OCI-LY7 (cell line): ENCODE data around the gene CLASP2. TPM values are rescaled to one million over a fixed set of nuclear protein-coding genes. Genes with fewer than 3 reads are reported as not detected.

Experiments
- BruUV-seq: library from RNA; stranded (reverse); fragments of 400-500 nt; replicated peaks from 2 replicates; lab custom pipeline; 2021; lab: Mats Ljungman, UMichigan
- CTCF ChIA-PET: fragments of 300-600 bp; sonication (Branson Sonifier 250); formaldehyde crosslinking; loops from one replicate; lab custom pipeline; 2022; ENCODE audit warnings: antibody characterized with exemption; ENCODE audit not compliant: unreplicated experiment; lab: Charles Lee
- POLR2A ChIA-PET: fragments of 300-600 bp; sonication (Branson Sonifier 250); formaldehyde crosslinking; loops from one replicate; lab custom pipeline; 2022; ENCODE audit warnings: antibody characterized with exemption; lab: Charles Lee
- DNase-seq: peaks from one replicate; pipeline ENCODE4 v3.0.0-alpha.2; 2015; ENCODE audit warnings: low spot score
- H2AFZ ChIP-seq: fragments of 200-600 bp; sonication (generic), shearing (Covaris generic); 2 replicates; pipeline ENCODE4 v1.6.1; 2014; ENCODE audit warnings: mild to moderate bottlenecking, antibody characterized with exemption, low read length, moderate library complexity
- H3K27ac ChIP-seq: fragments of 200-600 bp; sonication (generic); 2 replicates; pipeline ENCODE4 v1.5.1; 2014; ENCODE audit warnings: mixed run types, low read depth, mild to moderate bottlenecking, moderate library complexity, low read length, inconsistent platforms; ENCODE audit not compliant: poor library complexity, severe bottlenecking
- H3K36me3 ChIP-seq: fragments of 200-600 bp; sonication (generic); 2 replicates; pipeline ENCODE4 v1.6.1; 2014; ENCODE audit warnings: mild to moderate bottlenecking, antibody characterized with exemption, low read length, moderate library complexity, mixed read lengths; ENCODE audit not compliant: insufficient read depth
- H3K4me1 ChIP-seq: fragments of 200-600 bp; sonication (generic); 2 replicates; pipeline ENCODE4 v1.5.1; 2014; ENCODE audit warnings: mild to moderate bottlenecking, low read length; ENCODE audit not compliant: insufficient read depth, poor library complexity, severe bottlenecking
- H3K4me2 ChIP-seq: fragments of 200-600 bp; sonication (generic); 2 replicates; pipeline ENCODE4 v1.6.1; 2014; ENCODE audit warnings: mild to moderate bottlenecking, low read length
- H3K4me3 ChIP-seq: fragments of 200-600 bp; sonication (generic); 2 replicates; pipeline ENCODE4 v1.5.1; 2014; ENCODE audit warnings: mild to moderate bottlenecking, low read depth, low read length; ENCODE audit not compliant: poor library complexity, severe bottlenecking
- H3K79me2 ChIP-seq: fragments of 200-600 bp; sonication (generic); 2 replicates; pipeline ENCODE4 v1.6.1; 2016; ENCODE audit warnings: low read depth, mild to moderate bottlenecking, low read length, moderate library complexity, mixed read lengths; ENCODE audit not compliant: insufficient read depth
- H3K9me2 ChIP-seq: fragments of 200-600 bp; sonication (generic); 2 replicates; pipeline ENCODE4 v1.6.1; 2016; ENCODE audit warnings: mild to moderate bottlenecking, low read length, mixed read lengths; ENCODE audit not compliant: insufficient read depth
- H3K9me3 ChIP-seq: fragments of 200-600 bp; sonication (generic); 2 replicates; pipeline ENCODE4 v1.6.1; 2014; ENCODE audit warnings: mild to moderate bottlenecking, mixed run types, low read length, mixed read lengths
- H4K20me1 ChIP-seq: fragments of 200-600 bp; sonication (generic); 2 replicates; pipeline ENCODE4 v1.6.1; 2014; ENCODE audit warnings: mild to moderate bottlenecking, antibody characterized with exemption, low read length, moderate library complexity, mixed read lengths; ENCODE audit not compliant: insufficient read depth
- EZH2phosphoT487 ChIP-seq: fragments of 200-600 bp; sonication (generic); IDR thresholded peaks from 2 replicates; pipeline ENCODE4 v1.6.1; 2018; ENCODE audit warnings: low read depth, borderline replicate concordance, mild to moderate bottlenecking, mixed run types, antibody characterized with exemption, low read length, moderate library complexity, mixed read lengths
- intact Hi-C: fragments of 100-400 bp; cut with micrococcal nuclease; formaldehyde crosslinking; loops from one replicate; pipeline ENCODE4 v1.10.0; 2022; ENCODE audit not compliant: unreplicated experiment
- total RNA-seq, 2 experiments: library from RNA; depleted of rRNA in 1 of 2; stranded (reverse); fragments of >200 nt in 1 of 2; shearing (Covaris generic) in 1 of 2; gene quantifications; 2 replicates each; pipeline ENCODE4 v1.2.3, GENCODE V29; 2014 to 2022
- TF ChIP-seq, protein P1 (sequence below): fragments of 200-600 bp; sonication (generic); conservative IDR thresholded peaks from 2 replicates; pipeline ENCODE4 v1.5.1; 2014; ENCODE audit warnings: mild to moderate bottlenecking, antibody characterized with exemption, low read length, moderate library complexity, mixed read lengths

Gene CLASP2
- total RNA-seq, 2 experiments from 2014 or later: 95.5 to 99.1 TPM

DNA sequence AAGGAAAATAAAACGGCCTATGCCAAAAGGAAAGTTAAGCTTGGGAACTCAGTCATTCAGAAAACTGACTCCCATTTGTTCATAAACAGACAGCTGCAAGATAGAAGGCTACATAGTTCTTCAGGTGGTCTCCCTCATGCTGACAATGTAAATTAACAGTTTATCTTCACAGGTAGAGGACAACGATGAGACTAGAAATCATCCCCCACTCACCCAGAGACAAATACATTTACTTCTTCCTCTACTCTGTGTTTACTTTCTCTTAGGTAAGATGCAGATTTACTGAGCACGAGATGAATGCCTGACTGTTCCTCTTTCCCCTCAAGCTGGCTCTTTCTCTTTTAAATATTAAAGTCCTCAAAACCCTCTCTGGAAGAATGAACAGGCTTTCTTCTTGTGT is 160.2 kb downstream of the CLASP2 start:
- no peak overlapping the region for H3K4me2 ChIP-seq
- H3K4me3 ChIP-seq: no peak overlapping the region
- H3K4me1 ChIP-seq: no peaks in the 10 kb centered on the region
- POLR2A ChIA-PET: interaction anchor here (0.7 to 1.1 kb wide), 2 partner anchors 98 to 190 kb away, joined by 3 to 6 read pairs; no protein-coding TSS in a partner anchor
- intact Hi-C loops: no loop called here
- H3K9me3 ChIP-seq: no peaks in the 10 kb centered on the region
- BruUV-seq: no TSS peak
- peaks cover 38% of the 10 kb centered on the region for H3K36me3 ChIP-seq
- no peaks in the 10 kb centered on the region for H4K20me1 ChIP-seq
- DNase-seq: no peak
- no peaks in the 10 kb centered on the region for H3K9me2 ChIP-seq
- TF ChIP-seq, protein P1, sequence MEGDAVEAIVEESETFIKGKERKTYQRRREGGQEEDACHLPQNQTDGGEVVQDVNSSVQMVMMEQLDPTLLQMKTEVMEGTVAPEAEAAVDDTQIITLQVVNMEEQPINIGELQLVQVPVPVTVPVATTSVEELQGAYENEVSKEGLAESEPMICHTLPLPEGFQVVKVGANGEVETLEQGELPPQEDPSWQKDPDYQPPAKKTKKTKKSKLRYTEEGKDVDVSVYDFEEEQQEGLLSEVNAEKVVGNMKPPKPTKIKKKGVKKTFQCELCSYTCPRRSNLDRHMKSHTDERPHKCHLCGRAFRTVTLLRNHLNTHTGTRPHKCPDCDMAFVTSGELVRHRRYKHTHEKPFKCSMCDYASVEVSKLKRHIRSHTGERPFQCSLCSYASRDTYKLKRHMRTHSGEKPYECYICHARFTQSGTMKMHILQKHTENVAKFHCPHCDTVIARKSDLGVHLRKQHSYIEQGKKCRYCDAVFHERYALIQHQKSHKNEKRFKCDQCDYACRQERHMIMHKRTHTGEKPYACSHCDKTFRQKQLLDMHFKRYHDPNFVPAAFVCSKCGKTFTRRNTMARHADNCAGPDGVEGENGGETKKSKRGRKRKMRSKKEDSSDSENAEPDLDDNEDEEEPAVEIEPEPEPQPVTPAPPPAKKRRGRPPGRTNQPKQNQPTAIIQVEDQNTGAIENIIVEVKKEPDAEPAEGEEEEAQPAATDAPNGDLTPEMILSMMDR: no peak
- TF ChIP-seq EZH2phosphoT487: no peak
- no peak overlapping the region for H2AFZ ChIP-seq
- no peaks in the 10 kb centered on the region for H3K79me2 ChIP-seq
- CTCF ChIA-PET: no interaction called here
- H3K27ac ChIP-seq: no peak overlapping the region

DNA sequence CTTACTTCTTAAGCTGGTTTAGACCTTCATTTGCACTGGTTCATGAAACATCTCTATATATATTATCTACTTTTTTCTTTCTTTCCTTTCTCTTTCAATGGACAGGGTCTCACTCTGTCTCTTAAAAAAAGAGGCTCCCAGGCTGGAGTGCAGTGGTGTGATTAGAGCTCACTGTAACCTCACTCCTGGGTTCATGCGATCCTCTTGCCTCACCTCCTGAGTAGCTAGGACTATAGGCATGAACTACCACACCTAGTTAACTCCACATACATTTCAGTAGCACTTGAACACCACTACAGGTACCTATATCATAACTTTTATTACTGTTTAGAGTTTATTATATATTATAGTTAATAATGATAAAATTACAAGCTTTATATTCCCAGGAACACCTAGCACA is 160.8 kb downstream of the CLASP2 start:
- H3K36me3 ChIP-seq: peaks cover 42% of the 10 kb centered on the region
- H3K4me3 ChIP-seq: no peak overlapping the region
- no peaks in the 10 kb centered on the region for H4K20me1 ChIP-seq
- no peak overlapping the region for H2AFZ ChIP-seq
- H3K9me3 ChIP-seq: no peaks in the 10 kb centered on the region
- BruUV-seq: no TSS peak
- intact Hi-C loops: no loop called here
- no peak for DNase-seq
- H3K27ac ChIP-seq: no peak overlapping the region
- ChIA-PET POLR2A (interaction anchor here (0.7 to 1.1 kb wide), 2 partner anchors 98 to 190 kb away, joined by 3 to 6 read pairs; no protein-coding TSS in a partner anchor), CTCF (no interaction called here)
- no peaks in the 10 kb centered on the region for H3K4me1 ChIP-seq
- H3K4me2 ChIP-seq: no peak overlapping the region
- no peaks in the 10 kb centered on the region for H3K9me2 ChIP-seq
- H3K79me2 ChIP-seq: no peaks in the 10 kb centered on the region
- TF ChIP-seq, protein P1: no peak
- TF ChIP-seq EZH2phosphoT487: no peak

DNA sequence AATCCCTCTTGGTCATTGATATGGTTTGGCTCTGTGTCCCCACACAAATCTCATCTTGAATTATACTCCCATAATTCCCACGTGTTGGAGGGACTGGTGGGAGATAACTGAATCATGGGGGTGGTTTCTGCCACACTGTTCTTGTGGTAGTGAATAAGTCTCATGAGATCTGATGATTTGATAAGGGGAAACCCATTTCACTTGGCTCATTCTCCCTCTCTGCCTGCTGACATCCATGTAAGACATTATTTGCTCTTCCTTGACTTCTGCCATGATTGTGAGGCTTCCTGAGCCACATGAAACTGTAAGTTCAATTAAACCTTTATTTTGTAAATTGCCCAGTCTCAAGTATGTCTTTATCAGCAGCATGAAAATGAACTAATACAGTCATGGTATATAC is 171.0 kb downstream of the CLASP2 start:
- TSS peak; percentile 4 for BruUV-seq
- POLR2A ChIA-PET: no interaction called here
- no peaks in the 10 kb centered on the region for H4K20me1 ChIP-seq
- CTCF ChIA-PET: no interaction called here
- H3K4me1 ChIP-seq: peaks cover under 1% of the 10 kb centered on the region
- DNase-seq: no peak
- no peak overlapping the region for H3K4me2 ChIP-seq
- H3K9me3 ChIP-seq: 0 out of 2 replicates have a peak, but pooled peaks cover 5% of the 10 kb centered on the region
- no peaks in the 10 kb centered on the region for H3K79me2 ChIP-seq
- TF ChIP-seq, protein P1: no peak
- no peak for TF ChIP-seq EZH2phosphoT487
- H2AFZ ChIP-seq: no peak overlapping the region
- no peak overlapping the region for H3K4me3 ChIP-seq
- no peaks in the 10 kb centered on the region for H3K9me2 ChIP-seq
- intact Hi-C loops: no loop called here
- no peak overlapping the region for H3K27ac ChIP-seq
- peaks cover 25% of the 10 kb centered on the region for H3K36me3 ChIP-seq
